Measurements from ENCODE around the gene ASCL5.

GRCh38 chr1:201095581-201095980, 31.4 kb downstream of the ASCL5 start:
- TF ChIP-seq POLR2A (IDR thresholded peaks at IDR 0.05) (no peak), CTCF (IDR thresholded peaks at IDR 0.05) (no peak), EP300 (IDR thresholded peaks at IDR 0.05) (no peak)
